Erythroblast (primary cell): ENCODE results near the gene ZNF280D.

Source experiments
- GATA1 ChIP-seq: IDR thresholded peaks from 2 replicates; pipeline ENCODE4 v1.6.1; 2011; ENCODE audit warnings: low read depth, mild to moderate bottlenecking, control low read depth, low read length, moderate library complexity
- POLR2A ChIP-seq: IDR thresholded peaks from 2 replicates; pipeline ENCODE4 v1.6.1; 2011; ENCODE audit warnings: mild to moderate bottlenecking, low read length

DNA sequence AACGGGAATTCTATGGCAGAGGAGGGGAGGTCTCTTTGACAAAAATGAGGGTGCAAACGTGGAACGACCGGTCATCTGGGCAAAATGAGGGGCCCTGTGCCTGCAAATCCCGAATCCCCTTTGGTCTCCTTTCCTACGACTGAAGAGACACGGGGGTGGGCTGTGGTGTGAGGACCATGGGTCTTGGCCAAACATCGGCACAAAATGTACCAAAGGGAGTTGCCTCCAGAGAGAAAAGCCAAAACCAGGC, 498 bp downstream of the ZNF280D start:
- no peak for TF ChIP-seq POLR2A
- TF ChIP-seq GATA1: no peak
